GM21360 (cell line): Measurements from ENCODE around the gene FBXO48.

Source experiments
- ATAC-seq: cut with Tn5 transposase; IDR thresholded peaks from one replicate; pipeline ENCODE4 v1.9.1; 2021; ENCODE audit warnings: mild to moderate bottlenecking, moderate library complexity; ENCODE audit not compliant: unreplicated experiment

The FBXO48 gene

DNA sequence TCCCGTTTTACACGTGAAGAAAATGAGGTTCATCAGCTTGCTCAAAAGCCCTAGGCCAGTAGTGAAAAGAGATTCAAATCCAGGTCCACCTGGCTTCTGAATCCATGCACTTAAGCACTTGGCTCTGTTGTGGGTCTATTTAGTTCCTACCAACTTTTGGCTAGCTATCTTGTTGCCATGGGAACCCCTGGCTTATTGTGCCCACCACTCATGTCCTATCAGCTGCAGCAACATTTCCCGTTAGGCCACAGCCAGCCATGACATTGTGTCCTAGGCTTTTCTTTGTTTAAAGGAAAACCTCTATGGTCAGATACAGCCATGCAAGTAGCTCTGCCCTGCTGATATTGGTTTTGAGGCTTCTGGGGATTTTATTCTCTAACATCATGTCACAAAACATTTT is 52.2 kb downstream of the FBXO48 start:
- no peak for ATAC-seq

DNA sequence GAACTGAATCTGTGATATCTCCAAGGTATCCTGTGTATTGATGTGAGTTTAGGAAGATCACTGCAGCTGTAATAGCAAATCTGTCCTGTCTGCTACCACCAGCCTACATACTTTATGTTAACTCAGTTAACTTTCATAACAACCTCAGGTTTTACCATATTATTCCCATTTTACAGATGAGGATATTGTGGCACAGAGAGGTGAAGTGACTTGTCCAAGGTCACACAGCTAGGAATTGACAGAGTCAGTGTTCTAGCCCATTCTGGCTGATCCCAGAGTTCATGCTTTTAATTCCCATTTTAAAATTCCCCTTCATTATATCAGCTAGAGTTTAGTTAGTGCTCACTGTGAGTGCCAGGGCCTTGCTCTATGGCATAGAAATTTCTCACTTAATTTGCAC is 52.6 kb downstream of the FBXO48 start:
- ATAC-seq: no peak

DNA sequence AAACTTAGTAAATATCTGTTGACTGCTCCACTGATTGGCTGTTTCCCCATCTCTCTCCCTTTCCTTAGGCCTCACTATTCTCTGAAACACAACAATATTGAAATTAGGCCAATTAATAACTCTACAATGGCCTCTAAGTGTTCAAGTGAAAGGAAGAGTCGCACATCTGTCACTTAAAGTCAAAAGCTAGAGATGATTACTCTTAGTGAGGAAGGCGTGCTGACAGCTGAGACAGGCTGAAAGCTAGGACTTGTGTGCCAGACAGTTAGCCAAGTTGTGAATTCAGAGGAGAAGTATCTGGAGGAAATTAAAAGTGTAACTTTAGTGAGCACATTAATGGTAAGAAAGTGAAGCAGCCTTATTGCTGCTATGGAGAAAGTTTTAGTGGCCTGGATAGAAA is 53.6 kb downstream of the FBXO48 start:
- ATAC-seq: no peak

DNA sequence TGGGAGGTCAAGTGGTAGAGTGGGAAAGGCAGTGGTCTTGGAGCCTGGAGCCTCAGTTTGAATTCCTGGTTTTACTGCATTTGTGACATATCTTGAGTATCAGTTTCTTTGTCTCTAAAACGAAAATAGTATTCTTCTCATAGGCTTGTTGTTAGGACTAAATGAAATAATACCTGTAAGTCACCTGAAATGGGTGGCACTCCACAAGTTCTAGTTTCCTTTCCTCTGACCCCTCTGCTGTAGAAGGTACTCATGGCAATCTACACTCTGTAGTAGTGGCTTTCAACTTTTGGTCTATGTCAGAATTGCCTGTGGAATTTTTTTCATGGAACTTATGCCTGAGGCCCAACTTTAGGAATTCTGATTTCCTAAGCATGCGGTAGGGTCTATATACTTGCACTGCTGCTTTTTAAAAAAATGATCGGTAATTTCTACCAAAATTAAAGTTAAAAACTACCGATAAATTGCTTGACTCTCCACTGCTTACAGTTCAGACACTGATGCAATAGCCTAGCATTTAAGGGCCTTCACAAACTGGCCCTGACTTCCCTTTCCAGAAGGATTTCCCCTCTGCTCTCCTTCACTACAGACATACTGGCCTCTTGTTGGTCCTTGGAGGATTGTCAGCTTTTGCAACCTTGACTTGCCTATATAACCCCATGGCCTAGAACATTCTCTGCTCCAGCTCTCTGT is 54.8 kb downstream of the FBXO48 start:
- ATAC-seq: peak; percentile 24

DNA sequence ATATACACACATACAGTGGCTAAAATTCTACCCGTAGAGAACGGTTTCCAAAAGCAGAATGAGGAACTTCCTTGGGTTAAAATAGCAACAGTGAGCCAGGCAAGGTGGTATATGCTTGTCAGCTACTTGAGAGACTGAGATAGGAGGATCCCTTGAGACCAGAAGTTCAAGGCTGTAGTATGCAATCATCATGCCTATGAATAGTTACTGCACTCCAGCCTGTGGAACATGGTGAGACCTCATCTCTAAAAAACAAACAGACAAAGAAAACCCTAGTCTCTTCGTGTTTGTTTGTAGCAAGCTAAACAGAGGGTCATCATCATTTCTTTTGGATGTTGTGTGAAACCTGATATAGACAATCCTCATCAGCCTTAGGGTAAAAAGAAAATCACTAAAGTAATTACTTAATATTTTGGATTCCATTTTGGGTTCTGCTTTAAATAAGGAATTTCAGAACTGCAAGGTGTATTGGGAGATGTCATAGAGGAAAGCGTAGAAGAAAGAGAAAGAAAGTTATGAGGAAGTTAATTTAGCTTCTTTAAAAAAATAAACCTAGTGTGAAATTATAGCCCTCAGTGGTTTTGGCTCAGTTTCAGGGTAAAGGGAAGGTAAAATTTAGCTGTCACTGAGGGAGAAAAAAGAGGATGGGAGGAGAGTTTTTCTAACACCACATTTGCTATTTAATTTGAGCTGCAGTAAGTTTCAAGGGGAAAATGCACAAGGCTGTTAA is 55.5 kb downstream of the FBXO48 start:
- ATAC-seq: peak; percentile 96
